ENCODE data around the gene MACIR. TPM values are rescaled to one million over a fixed set of nuclear protein-coding genes. Genes with fewer than 3 reads are reported as not detected.

Gene MACIR
- total and polyA plus RNA-seq, 2 of the 13 experiments (the other 11 are each of a cell fraction or from before 2014, with no cell fraction given): 2.4 to 4.4 TPM

- TF ChIP-seq, protein P1, sequence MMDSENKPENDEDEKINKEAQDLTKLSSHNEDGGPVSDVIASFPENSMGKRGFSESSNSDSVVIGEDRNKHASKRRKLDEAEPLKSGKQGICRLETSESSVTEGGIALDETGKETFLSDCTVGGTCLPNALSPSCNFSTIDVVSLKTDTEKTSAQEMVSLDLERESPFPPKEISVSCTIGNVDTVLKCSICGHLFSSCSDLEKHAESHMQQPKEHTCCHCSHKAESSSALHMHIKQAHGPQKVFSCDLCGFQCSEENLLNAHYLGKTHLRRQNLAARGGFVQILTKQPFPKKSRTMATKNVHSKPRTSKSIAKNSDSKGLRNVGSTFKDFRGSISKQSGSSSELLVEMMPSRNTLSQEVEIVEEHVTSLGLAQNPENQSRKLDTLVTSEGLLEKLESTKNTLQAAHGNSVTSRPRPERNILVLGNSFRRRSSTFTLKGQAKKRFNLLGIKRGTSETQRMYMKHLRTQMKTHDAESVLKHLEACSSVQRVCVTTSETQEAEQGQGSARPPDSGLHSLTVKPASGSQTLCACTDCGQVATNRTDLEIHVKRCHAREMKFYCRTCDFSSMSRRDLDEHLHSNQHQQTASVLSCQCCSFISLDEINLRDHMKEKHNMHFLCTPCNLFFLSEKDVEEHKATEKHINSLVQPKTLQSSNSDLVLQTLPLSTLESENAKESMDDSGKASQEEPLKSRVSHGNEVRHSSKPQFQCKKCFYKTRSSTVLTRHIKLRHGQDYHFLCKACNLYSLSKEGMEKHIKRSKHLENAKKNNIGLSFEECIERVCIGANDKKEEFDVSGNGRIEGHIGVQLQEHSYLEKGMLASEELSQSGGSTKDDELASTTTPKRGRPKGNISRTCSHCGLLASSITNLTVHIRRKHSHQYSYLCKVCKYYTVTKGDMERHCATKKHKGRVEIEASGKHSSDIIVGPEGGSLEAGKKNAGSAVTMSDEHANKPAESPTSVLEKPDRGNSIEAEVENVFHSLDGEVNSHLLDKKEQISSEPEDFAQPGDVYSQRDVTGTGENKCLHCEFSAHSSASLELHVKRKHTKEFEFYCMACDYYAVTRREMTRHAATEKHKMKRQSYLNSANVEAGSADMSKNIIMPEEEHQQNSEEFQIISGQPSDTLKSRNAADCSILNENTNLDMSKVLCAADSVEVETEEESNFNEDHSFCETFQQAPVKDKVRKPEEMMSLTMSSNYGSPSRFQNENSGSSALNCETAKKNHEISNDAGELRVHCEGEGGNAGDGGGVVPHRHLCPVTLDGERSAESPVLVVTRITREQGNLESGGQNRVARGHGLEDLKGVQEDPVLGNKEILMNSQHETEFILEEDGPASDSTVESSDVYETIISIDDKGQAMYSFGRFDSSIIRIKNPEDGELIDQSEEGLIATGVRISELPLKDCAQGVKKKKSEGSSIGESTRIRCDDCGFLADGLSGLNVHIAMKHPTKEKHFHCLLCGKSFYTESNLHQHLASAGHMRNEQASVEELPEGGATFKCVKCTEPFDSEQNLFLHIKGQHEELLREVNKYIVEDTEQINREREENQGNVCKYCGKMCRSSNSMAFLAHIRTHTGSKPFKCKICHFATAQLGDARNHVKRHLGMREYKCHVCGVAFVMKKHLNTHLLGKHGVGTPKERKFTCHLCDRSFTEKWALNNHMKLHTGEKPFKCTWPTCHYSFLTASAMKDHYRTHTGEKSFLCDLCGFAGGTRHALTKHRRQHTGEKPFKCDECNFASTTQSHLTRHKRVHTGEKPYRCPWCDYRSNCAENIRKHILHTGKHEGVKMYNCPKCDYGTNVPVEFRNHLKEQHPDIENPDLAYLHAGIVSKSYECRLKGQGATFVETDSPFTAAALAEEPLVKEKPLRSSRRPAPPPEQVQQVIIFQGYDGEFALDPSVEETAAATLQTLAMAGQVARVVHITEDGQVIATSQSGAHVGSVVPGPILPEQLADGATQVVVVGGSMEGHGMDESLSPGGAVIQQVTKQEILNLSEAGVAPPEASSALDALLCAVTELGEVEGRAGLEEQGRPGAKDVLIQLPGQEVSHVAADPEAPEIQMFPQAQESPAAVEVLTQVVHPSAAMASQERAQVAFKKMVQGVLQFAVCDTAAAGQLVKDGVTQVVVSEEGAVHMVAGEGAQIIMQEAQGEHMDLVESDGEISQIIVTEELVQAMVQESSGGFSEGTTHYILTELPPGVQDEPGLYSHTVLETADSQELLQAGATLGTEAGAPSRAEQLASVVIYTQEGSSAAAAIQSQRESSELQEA (CRISPR knock-in tag; IDR thresholded peaks at IDR 0.05; ENCODE audit: not compliant biosample characterization): no peak
- TF ChIP-seq DMAP1 (CRISPR knock-in tag; IDR thresholded peaks at IDR 0.05) (no peak), FOXK1 (CRISPR knock-in tag; IDR thresholded peaks at IDR 0.05; ENCODE audit: borderline replicate concordance, low read depth) (no peak), MED8 (CRISPR knock-in tag; IDR thresholded peaks at IDR 0.05; ENCODE audit: insufficient replicate concordance) (no peak), FOSL1 (CRISPR knock-in tag; IDR thresholded peaks at IDR 0.05; ENCODE audit: borderline replicate concordance) (no peak), ZNF20 (CRISPR knock-in tag; IDR thresholded peaks at IDR 0.05) (no peak), ZBTB46 (CRISPR knock-in tag; IDR thresholded peaks at IDR 0.05; ENCODE audit: borderline replicate concordance) (no peak)
- TF ChIP-seq, protein P2, sequence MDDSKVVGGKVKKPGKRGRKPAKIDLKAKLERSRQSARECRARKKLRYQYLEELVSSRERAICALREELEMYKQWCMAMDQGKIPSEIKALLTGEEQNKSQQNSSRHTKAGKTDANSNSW (CRISPR knock-in tag; IDR thresholded peaks at IDR 0.05; ENCODE audit: borderline replicate concordance): no peak
Observed at GRCh38 chr5:103216137-103216536, 42.4 kb upstream of the MACIR start (continued).

All from HepG2 (cell line).